Osteocyte (in vitro differentiated cells): Measurements from ENCODE around the gene S100A2. TPM values are rescaled to one million over a fixed set of nuclear protein-coding genes. Genes with fewer than 3 reads are reported as not detected.

ENCODE experiments used
- DNase-seq: peaks from one replicate; pipeline ENCODE4 v3.0.0; 2021; ENCODE audit warnings: mixed read lengths; ENCODE audit not compliant: unreplicated experiment; ENCODE audit errors: extremely low spot score
- H3K27ac Mint-ChIP-seq: one replicate; pipeline ENCODE4 v1.8.0; 2021; ENCODE audit warnings: mild to moderate bottlenecking, mixed read lengths; ENCODE audit not compliant: unreplicated experiment
- H3K27me3 Mint-ChIP-seq: one replicate; pipeline ENCODE4 v1.8.0; 2021; ENCODE audit warnings: mixed read lengths; ENCODE audit not compliant: unreplicated experiment
- H3K36me3 Mint-ChIP-seq: one replicate; pipeline ENCODE4 v1.8.0; 2021; ENCODE audit warnings: mixed read lengths; ENCODE audit not compliant: unreplicated experiment
- H3K4me1 Mint-ChIP-seq: one replicate; pipeline ENCODE4 v1.8.0; 2021; ENCODE audit warnings: mixed read lengths; ENCODE audit not compliant: unreplicated experiment
- H3K4me3 Mint-ChIP-seq: one replicate; pipeline ENCODE4 v1.8.0; 2021; ENCODE audit warnings: mild to moderate bottlenecking, moderate library complexity, mixed read lengths; ENCODE audit not compliant: unreplicated experiment
- H3K9me3 Mint-ChIP-seq: one replicate; pipeline ENCODE4 v1.8.0; 2021; ENCODE audit warnings: mixed read lengths; ENCODE audit not compliant: unreplicated experiment
- CTCF ChIP-seq: fragments of 200-600 bp; sonication (generic); IDR thresholded peaks from 2 replicates; pipeline ENCODE4 v1.5.0; 2021; ENCODE audit warnings: antibody characterized with exemption, mild to moderate bottlenecking, moderate library complexity
- total RNA-seq: library from RNA; stranded (reverse); gene quantifications from 2 replicates; pipeline ENCODE4 v1.2.1, GENCODE V29; 2021

S100A2 gene
- total RNA-seq, 1 donor from 2014 or later: 8.9 TPM

GRCh38 chr1:153553096-153553495 is 12.5 kb downstream of the S100A2 start:
- Mint-ChIP-seq H3K4me1 (peaks cover 45% of the 10 kb centered on the region), H3K27me3 (no peaks in the 10 kb centered on the region), H3K4me3 (no peak overlapping the region), H3K27ac (peak overlapping the region; percentile 70), H3K9me3 (no peaks in the 10 kb centered on the region), H3K36me3 (no peaks in the 10 kb centered on the region)
- no peak for TF ChIP-seq CTCF
- no peak for DNase-seq

- TF ChIP-seq CTCF: no peak
- DNase-seq: no peak
- no peak overlapping the region for H3K27ac Mint-ChIP-seq
- no peaks in the 10 kb centered on the region for H3K9me3 Mint-ChIP-seq
- peaks cover 53% of the 10 kb centered on the region for H3K4me1 Mint-ChIP-seq
- no peaks in the 10 kb centered on the region for H3K27me3 Mint-ChIP-seq
- H3K36me3 Mint-ChIP-seq: no peaks in the 10 kb centered on the region
- H3K4me3 Mint-ChIP-seq: no peak overlapping the region
Observed at GRCh38 chr1:153552335-153552734, 13.3 kb downstream of the S100A2 start.

GRCh38 chr1:153550827-153551500 is 14.7 kb downstream of the S100A2 start:
- Mint-ChIP-seq H3K27me3 (no peaks in the 10 kb centered on the region), H3K27ac (peak overlapping the region; percentile 95), H3K36me3 (no peaks in the 10 kb centered on the region), H3K4me1 (peaks cover 66% of the 10 kb centered on the region), H3K4me3 (no peak overlapping the region), H3K9me3 (no peaks in the 10 kb centered on the region)
- no peak for TF ChIP-seq CTCF
- DNase-seq: no peak

- Mint-ChIP-seq H3K36me3 (no peaks in the 10 kb centered on the region), H3K27ac (peak overlapping the region; percentile 95), H3K27me3 (no peaks in the 10 kb centered on the region), H3K4me1 (peaks cover 72% of the 10 kb centered on the region), H3K9me3 (no peaks in the 10 kb centered on the region), H3K4me3 (no peak overlapping the region)
- no peak for DNase-seq
- no peak for TF ChIP-seq CTCF
Observed at GRCh38 chr1:153550398-153550758, 15.3 kb downstream of the S100A2 start.

- DNase-seq: no peak
- no peak for TF ChIP-seq CTCF
- no peaks in the 10 kb centered on the region for H3K9me3 Mint-ChIP-seq
- H3K4me3 Mint-ChIP-seq: no peak overlapping the region
- H3K27me3 Mint-ChIP-seq: no peaks in the 10 kb centered on the region
- peaks cover 77% of the 10 kb centered on the region for H3K4me1 Mint-ChIP-seq
- peak overlapping the region; percentile 95 for H3K27ac Mint-ChIP-seq
- H3K36me3 Mint-ChIP-seq: no peaks in the 10 kb centered on the region
Observed at GRCh38 chr1:153549741-153550397, 15.8 kb downstream of the S100A2 start.
